Thoracic aorta (tissue), 2 donors: ENCODE measurements around the gene SPEF1. TPM values are rescaled to one million over a fixed set of nuclear protein-coding genes. Genes with fewer than 3 reads are reported as not detected.
A peak's percentile ranks its signal among the peaks of the same experiment; 100 is the strongest.

Source experiments
- ATAC-seq: fragments of 150-250 bp; one replicate; pipeline ENCODE4 v1.8.0; 2017; ENCODE audit warnings: low read depth; ENCODE audit not compliant: insufficient number of reproducible peaks, low FRiP score
- DNase-seq: peaks from one replicate; pipeline ENCODE4 v3.0.0-alpha.2; 2020; ENCODE audit warnings: low spot score
- H3K27ac ChIP-seq, 2 donors: fragments of 200-600 bp; sonication (generic); 1 replicate in 1 of 2; 2 replicates in 1 of 2; pipeline ENCODE4 v1.5.1; 2016; ENCODE audit warnings: mild to moderate bottlenecking in 2 of 2, moderate library complexity in 2 of 2
- H3K27me3 ChIP-seq: fragments of 200-600 bp; sonication (generic); replicated peaks from 2 replicates; pipeline ENCODE4 v1.6.0; 2016; ENCODE audit warnings: mild to moderate bottlenecking; ENCODE audit not compliant: insufficient read depth
- H3K36me3 ChIP-seq: fragments of 200-600 bp; sonication (generic); one replicate; pipeline ENCODE4 v1.5.1; 2016
- H3K4me1 ChIP-seq, 2 donors: fragments of 200-600 bp; sonication (generic); 1 replicate in 1 of 2; 2 replicates in 1 of 2; pipeline versions ENCODE4 v1.5.1 to v1.6.0; 2016; ENCODE audit warnings: low read depth in 2 of 2, mild to moderate bottlenecking in 1 of 2; ENCODE audit not compliant: control insufficient read depth in 1 of 2
- H3K4me3 ChIP-seq: fragments of 200-600 bp; sonication (generic); 2 replicates; pipeline ENCODE4 v1.5.1; 2016; ENCODE audit warnings: mild to moderate bottlenecking
- H3K9me3 ChIP-seq: fragments of 200-600 bp; sonication (generic); 2 replicates; pipeline ENCODE4 v1.5.1; 2016
- total RNA-seq, 2 donors: library from RNA; depleted of rRNA; stranded (reverse); fragments of >200 nt; gene quantifications; one replicate each; pipeline versions ENCODE4 v1.1.0 to v1.2.3, GENCODE V29; 2016
- TF ChIP-seq, protein P1 (sequence below): fragments of 200-600 bp; sonication (generic); IDR thresholded peaks from one replicate; pipeline ENCODE4 v1.5.1; 2019; ENCODE audit warnings: antibody characterized with exemption

Gene SPEF1
- total RNA-seq, 2 donors from 2014 or later: 0.27 TPM; not detected in 1

DNA sequence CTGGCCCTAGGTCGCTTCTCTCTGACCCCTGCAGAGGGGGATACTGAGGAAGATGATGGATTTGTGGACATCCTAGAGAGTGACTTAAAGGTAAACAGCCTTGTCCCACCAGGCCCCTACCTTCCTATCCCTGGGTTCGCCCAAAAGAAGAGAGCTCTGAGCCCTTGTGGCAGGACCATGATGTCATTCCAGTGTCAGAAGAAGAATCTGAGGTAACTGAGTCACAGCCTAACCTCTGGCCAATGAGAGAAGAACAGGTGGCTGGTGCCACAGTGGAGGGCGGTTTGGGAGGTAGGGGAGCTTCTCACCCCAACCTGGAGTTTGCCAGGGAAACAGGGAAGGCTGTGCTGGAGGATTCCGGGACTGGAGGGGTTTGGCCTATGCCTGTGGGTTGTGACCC, 20.1 kb upstream of the SPEF1 start:
- TF ChIP-seq, protein P1, sequence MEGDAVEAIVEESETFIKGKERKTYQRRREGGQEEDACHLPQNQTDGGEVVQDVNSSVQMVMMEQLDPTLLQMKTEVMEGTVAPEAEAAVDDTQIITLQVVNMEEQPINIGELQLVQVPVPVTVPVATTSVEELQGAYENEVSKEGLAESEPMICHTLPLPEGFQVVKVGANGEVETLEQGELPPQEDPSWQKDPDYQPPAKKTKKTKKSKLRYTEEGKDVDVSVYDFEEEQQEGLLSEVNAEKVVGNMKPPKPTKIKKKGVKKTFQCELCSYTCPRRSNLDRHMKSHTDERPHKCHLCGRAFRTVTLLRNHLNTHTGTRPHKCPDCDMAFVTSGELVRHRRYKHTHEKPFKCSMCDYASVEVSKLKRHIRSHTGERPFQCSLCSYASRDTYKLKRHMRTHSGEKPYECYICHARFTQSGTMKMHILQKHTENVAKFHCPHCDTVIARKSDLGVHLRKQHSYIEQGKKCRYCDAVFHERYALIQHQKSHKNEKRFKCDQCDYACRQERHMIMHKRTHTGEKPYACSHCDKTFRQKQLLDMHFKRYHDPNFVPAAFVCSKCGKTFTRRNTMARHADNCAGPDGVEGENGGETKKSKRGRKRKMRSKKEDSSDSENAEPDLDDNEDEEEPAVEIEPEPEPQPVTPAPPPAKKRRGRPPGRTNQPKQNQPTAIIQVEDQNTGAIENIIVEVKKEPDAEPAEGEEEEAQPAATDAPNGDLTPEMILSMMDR: no peak
- no peaks in the 10 kb centered on the region for H3K27me3 ChIP-seq
- H3K4me3 ChIP-seq: no peak overlapping the region
- peaks cover 12 to 48% of the 10 kb centered on the region in 2 donors for H3K4me1 ChIP-seq
- ATAC-seq: no peak
- peaks cover 45% of the 10 kb centered on the region for H3K36me3 ChIP-seq
- no peaks in the 10 kb centered on the region for H3K9me3 ChIP-seq
- DNase-seq: no peak
- H3K27ac ChIP-seq: no peak overlapping the region

GRCh38 chr20:3800878-3801260, 19.6 kb upstream of the SPEF1 start:
- ATAC-seq: no peak
- H3K9me3 ChIP-seq: no peaks in the 10 kb centered on the region
- H3K4me3 ChIP-seq: no peak overlapping the region
- peaks cover 45% of the 10 kb centered on the region for H3K36me3 ChIP-seq
- DNase-seq: no peak
- no peak overlapping the region for H3K27ac ChIP-seq
- TF ChIP-seq, protein P1: no peak
- no peaks in the 10 kb centered on the region for H3K27me3 ChIP-seq
- peaks cover 8 to 44% of the 10 kb centered on the region in 2 donors for H3K4me1 ChIP-seq

DNA sequence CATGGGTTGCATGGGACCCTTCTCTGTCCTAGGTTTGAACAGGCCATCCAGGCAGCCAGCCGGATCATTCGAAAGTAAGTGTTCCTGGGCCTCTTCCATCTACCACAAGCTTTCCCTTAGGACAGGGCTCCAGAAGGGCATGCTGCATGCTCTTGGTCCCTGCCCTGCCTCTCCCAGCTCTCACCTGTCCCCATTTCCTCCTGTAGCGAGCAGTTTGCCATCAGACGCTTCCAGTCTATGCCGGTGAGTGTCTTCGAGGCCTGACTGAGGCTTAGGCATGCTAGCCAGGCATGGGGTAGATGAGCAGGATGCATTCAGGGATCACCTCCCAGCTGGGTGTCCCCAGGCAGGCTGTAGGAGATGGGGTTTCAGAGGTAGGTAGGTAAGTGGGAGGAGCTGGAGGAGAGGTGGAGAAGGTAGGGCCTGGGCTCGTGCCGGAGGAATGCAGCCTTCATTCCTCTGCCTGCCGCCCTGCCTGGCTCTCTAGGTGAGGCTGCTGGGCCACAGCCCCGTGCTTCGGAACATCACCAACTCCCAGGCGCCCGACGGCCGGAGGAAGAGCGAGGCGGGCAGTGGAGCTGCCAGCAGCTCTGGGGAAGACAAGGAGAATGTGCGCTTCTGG, 19.1 kb upstream of the SPEF1 start:
- DNase-seq (no peak), ATAC-seq (no peak)
- Histone ChIP-seq H3K27ac (no peak overlapping the region), H3K9me3 (no peaks in the 10 kb centered on the region), H3K27me3 (no peaks in the 10 kb centered on the region), H3K4me3 (no peak overlapping the region), H3K36me3 (peaks cover 45% of the 10 kb centered on the region), H3K4me1 (peaks cover 7 to 39% of the 10 kb centered on the region in 2 donors)
- TF ChIP-seq, protein P1: no peak

DNA sequence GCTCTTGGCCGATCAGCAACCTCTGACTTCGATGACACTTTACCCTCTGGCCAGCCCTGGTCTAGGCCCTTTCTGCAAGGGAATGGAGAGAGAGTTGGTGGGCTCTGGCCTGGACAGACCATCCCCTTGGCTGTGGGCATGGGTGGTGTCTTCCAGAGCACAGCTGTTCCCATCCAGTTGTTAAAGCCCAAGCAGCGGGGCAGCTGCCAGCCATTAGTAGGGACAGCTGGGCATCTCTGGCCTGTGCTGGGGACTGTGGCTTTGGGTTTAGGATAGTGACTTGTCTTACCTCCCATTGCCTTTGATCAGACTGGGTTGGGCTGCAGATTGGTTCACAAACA, 17.6 kb upstream of the SPEF1 start:
- ATAC-seq (no peak), DNase-seq (no peak)
- no peaks in the 10 kb centered on the region for H3K27me3 ChIP-seq
- no peaks in the 10 kb centered on the region for H3K9me3 ChIP-seq
- H3K27ac ChIP-seq: peak overlapping the region in 1 of 2 donors; percentile 28
- peaks cover 40% of the 10 kb centered on the region for H3K36me3 ChIP-seq
- TF ChIP-seq, protein P1: no peak
- H3K4me3 ChIP-seq: no peak overlapping the region
- peaks cover 10 to 44% of the 10 kb centered on the region in 2 donors for H3K4me1 ChIP-seq

GRCh38 chr20:3798373-3798768, 17.1 kb upstream of the SPEF1 start:
- peaks cover 34% of the 10 kb centered on the region for H3K36me3 ChIP-seq
- no peak for DNase-seq
- H3K4me3 ChIP-seq: no peak overlapping the region
- no peak overlapping the region for H3K27ac ChIP-seq
- H3K9me3 ChIP-seq: no peaks in the 10 kb centered on the region
- TF ChIP-seq, protein P1: no peak
- ATAC-seq: no peak
- H3K27me3 ChIP-seq: no peaks in the 10 kb centered on the region
- peaks cover 10 to 44% of the 10 kb centered on the region in 2 donors for H3K4me1 ChIP-seq
